HCT116 (cell line): ENCODE measurements around the gene NACC2. TPM values are rescaled to one million over a fixed set of nuclear protein-coding genes. Genes with fewer than 3 reads are reported as not detected.

Experiments used
- ATAC-seq: fragments of 200-7000 bp; cut with Tn5 transposase; 2 replicates; pipeline ENCODE4 v1.9.1; 2020; ENCODE audit warnings: mild to moderate bottlenecking, moderate library complexity
- BruUV-seq: library from RNA; stranded (reverse); fragments of 400-500 nt; replicated peaks from 2 replicates; lab custom pipeline; 2021; lab: Mats Ljungman, UMichigan
- CTCF ChIA-PET: fragments of 300-600 bp; sonication (Branson Sonifier 250); formaldehyde crosslinking; loops from one replicate; lab custom pipeline; 2021; ENCODE audit warnings: antibody characterized with exemption; lab: Charles Lee
- POLR2A ChIA-PET: fragments of 300-600, 350-600 bp; sonication (Branson Sonifier 250); formaldehyde crosslinking; loops from one replicate; lab custom pipeline; 2021; ENCODE audit warnings: antibody characterized with exemption; lab: Charles Lee
- RAD21 ChIA-PET, 2 experiments: fragments of 300-600 bp; sonication (Branson Sonifier 250); formaldehyde crosslinking; loops; one replicate each; lab custom pipeline; 2023; ENCODE audit warnings: low total read pairs in 2 of 2; ENCODE audit not compliant: uncharacterized antibody in 2 of 2, unreplicated experiment in 2 of 2, low non-redundant PET in 1 of 2; lab: Charles Lee
- DNase-seq: peaks from one replicate; pipeline ENCODE4 v3.0.0-alpha.2; 2010; ENCODE audit warnings: low read depth, low spot score
- H2AFZ ChIP-seq: fragments of 200-600 bp; shearing (Covaris generic), sonication (generic); 2 replicates; pipeline ENCODE4 v1.6.1; 2017; ENCODE audit warnings: low read depth, mixed run types, mixed read lengths, antibody characterized with exemption, low read length; ENCODE audit not compliant: poor library complexity, severe bottlenecking
- H3K27ac ChIP-seq: 2 replicates; pipeline ENCODE4 v1.5.1; 2012; ENCODE audit warnings: low read depth, low read length
- H3K27me3 ChIP-seq: fragments of 200-600 bp; sonication (generic); 2 replicates; pipeline ENCODE4 v1.6.1; 2016; ENCODE audit warnings: mixed run types, low read length, mixed read lengths; ENCODE audit not compliant: insufficient read depth
- H3K36me3 ChIP-seq, 2 experiments: fragments of 200-500 bp in 1 of 2; fragments of 200-600 bp in 1 of 2; sonication (Bioruptor generic) in 1 of 2; sonication (generic) in 1 of 2; 2 replicates each; pipeline versions ENCODE4 v1.5.1 to v1.6.1; 2014 to 2016; ENCODE audit warnings: low read length in 2 of 2, inconsistent platforms in 1 of 2, mixed read lengths in 1 of 2, mixed run types in 1 of 2; ENCODE audit not compliant: insufficient read depth in 2 of 2, control insufficient read depth in 1 of 2
- H3K4me1 ChIP-seq, 2 experiments: fragments of 200-600 bp in 1 of 2; sonication (generic) in 1 of 2; 2 replicates each; pipeline versions ENCODE4 v1.5.1 to v1.6.1; 2012 to 2017; ENCODE audit warnings: low read length in 2 of 2, inconsistent platforms in 1 of 2, mild to moderate bottlenecking in 1 of 2, mixed read lengths in 1 of 2, mixed run types in 1 of 2, moderate library complexity in 1 of 2; ENCODE audit not compliant: insufficient read depth in 2 of 2, control insufficient read depth in 1 of 2
- H3K4me2 ChIP-seq: fragments of 200-600 bp; sonication (generic); 2 replicates; pipeline ENCODE4 v1.6.1; 2017; ENCODE audit warnings: mixed run types, low read length, mixed read lengths
- H3K4me3 ChIP-seq, 2 experiments: fragments of 200-600 bp in 1 of 2; sonication (generic) in 1 of 2; replicated peaks in 1 of 2; 2 replicates each; pipeline ENCODE4 v1.5.1; 2011 to 2016; ENCODE audit warnings: low read length in 2 of 2, control low read depth in 1 of 2, low read depth in 1 of 2, mild to moderate bottlenecking in 1 of 2, mixed read lengths in 1 of 2, mixed run types in 1 of 2
- H3K79me2 ChIP-seq: fragments of 200-600 bp; sonication (generic); 2 replicates; pipeline ENCODE4 v1.6.1; 2017; ENCODE audit warnings: mild to moderate bottlenecking, mixed run types, low read length, moderate library complexity, mixed read lengths; ENCODE audit not compliant: insufficient read depth
- H3K9ac ChIP-seq: fragments of 200-600 bp; sonication (generic); 2 replicates; pipeline ENCODE4 v1.6.1; 2016; ENCODE audit warnings: low read length, mixed read lengths
- H3K9me2 ChIP-seq: fragments of 200-600 bp; sonication (generic), shearing (Covaris generic); 2 replicates; pipeline ENCODE4 v1.6.1; 2017; ENCODE audit warnings: mixed run types, mild to moderate bottlenecking, moderate library complexity; ENCODE audit not compliant: insufficient read depth
- H3K9me3 ChIP-seq, 2 experiments: fragments of 200-500 bp in 1 of 2; fragments of 200-600 bp in 1 of 2; sonication (Bioruptor generic) in 1 of 2; sonication (generic) in 1 of 2; 2 replicates each; pipeline ENCODE4 v1.6.1; 2014 to 2017; ENCODE audit warnings: low read length in 2 of 2, mixed read lengths in 2 of 2, inconsistent platforms in 1 of 2, low read depth in 1 of 2, mild to moderate bottlenecking in 1 of 2, mixed run types in 1 of 2, moderate library complexity in 1 of 2; ENCODE audit not compliant: control insufficient read depth in 1 of 2, insufficient read depth in 1 of 2
- H4K20me1 ChIP-seq: fragments of 200-600 bp; sonication (generic), shearing (Covaris generic); 2 replicates; pipeline ENCODE4 v1.6.1; 2017; ENCODE audit warnings: mixed run types, mild to moderate bottlenecking, moderate library complexity; ENCODE audit not compliant: insufficient read depth
- ATF3 ChIP-seq: IDR thresholded peaks from 2 replicates; pipeline ENCODE4 v1.6.1; 2012
- CEBPB ChIP-seq: IDR thresholded peaks from 2 replicates; pipeline ENCODE4 v1.6.1; 2012; ENCODE audit warnings: low read depth
- EGR1 ChIP-seq: IDR thresholded peaks from 2 replicates; pipeline ENCODE4 v1.6.1; 2012; ENCODE audit warnings: low read depth
- EZH2 ChIP-seq: fragments of 200-600 bp; sonication (generic); IDR thresholded peaks from 2 replicates; pipeline ENCODE4 v1.6.1; 2017; ENCODE audit warnings: antibody characterized with exemption, mixed run types
- EZH2phosphoT487 ChIP-seq: fragments of 200-600 bp; IDR thresholded peaks from 2 replicates; pipeline ENCODE4 v1.6.1; 2018; ENCODE audit warnings: antibody characterized with exemption, borderline replicate concordance
- FOSL1 ChIP-seq: IDR thresholded peaks from 2 replicates; pipeline ENCODE4 v1.6.1; 2012; ENCODE audit warnings: low read depth
- JUND ChIP-seq: IDR thresholded peaks from 2 replicates; pipeline ENCODE4 v1.6.1; 2012
- POLR2A ChIP-seq: IDR thresholded peaks from 2 replicates; pipeline ENCODE4 v1.7.0; 2011; ENCODE audit warnings: borderline replicate concordance; ENCODE audit not compliant: insufficient read depth, insufficient read length; ENCODE audit errors: extremely low read depth
- RAD21 ChIP-seq: IDR thresholded peaks from 2 replicates; pipeline ENCODE4 v1.6.1; 2012; ENCODE audit warnings: low read depth, mild to moderate bottlenecking
- REST ChIP-seq: IDR thresholded peaks from 2 replicates; pipeline ENCODE4 v1.6.1; 2012; ENCODE audit warnings: low read depth
- SP1 ChIP-seq: IDR thresholded peaks from 2 replicates; pipeline ENCODE4 v1.6.1; 2012; ENCODE audit warnings: low read depth
- SRF ChIP-seq: IDR thresholded peaks from 2 replicates; pipeline ENCODE4 v1.6.1; 2012; ENCODE audit warnings: low read depth
- ZFX ChIP-seq: fragments of 450-650 bp; IDR thresholded peaks from 2 replicates; pipeline ENCODE4 v1.6.1; 2017
- ZNF274 ChIP-seq: fragments of 200-500 bp; sonication (Bioruptor generic); IDR thresholded peaks from 2 replicates; pipeline ENCODE4 v1.6.1; 2014; ENCODE audit warnings: mild to moderate bottlenecking, low read depth, low read length, inconsistent platforms
- intact Hi-C: fragments of 100-400 bp; cut with micrococcal nuclease; formaldehyde crosslinking; loops from 2 replicates; pipeline ENCODE4 v1.10.0; 2022
- total RNA-seq: library from RNA; stranded (reverse); gene quantifications from one replicate; pipeline ENCODE4 v1.2.1, GENCODE V29; 2021; ENCODE audit not compliant: unreplicated experiment
- TF ChIP-seq, protein P1 (sequence below): IDR thresholded peaks from 2 replicates; pipeline ENCODE4 v1.6.1; 2012
- TF ChIP-seq, protein P2 (sequence below), 3 experiments: fragments of 200-600 bp in 1 of 3; sonication (generic) in 1 of 3; IDR thresholded peaks in 2 of 3; conservative IDR thresholded peaks in 1 of 3; 2 replicates each; pipeline ENCODE4 v1.5.1; 2012 to 2017; ENCODE audit warnings: low read depth in 2 of 3, low read length in 2 of 3, antibody characterized with exemption in 1 of 3, borderline replicate concordance in 1 of 3, control low read depth in 1 of 3, mild to moderate bottlenecking in 1 of 3, mixed read lengths in 1 of 3, mixed run types in 1 of 3, moderate library complexity in 1 of 3; ENCODE audit not compliant: insufficient read depth in 1 of 3

Gene NACC2
- total RNA-seq, 1 experiment from 2014 or later: 27.8 TPM

GRCh38 chr9:136093346-136093986 is 1.6 kb downstream of the NACC2 start:
- 0 out of 4 replicates have a peak, but pooled peaks cover 0 to 7% of the 10 kb centered on the region in 2 experiments for H3K36me3 ChIP-seq
- intact Hi-C loops: no loop called here
- peaks cover 62% of the 10 kb centered on the region for H3K79me2 ChIP-seq
- ChIA-PET CTCF (interaction anchor here (1.1 to 1.6 kb wide), 2 partner anchors 26 to 45 kb away, joined by 4 to 5 read pairs; no protein-coding TSS in a partner anchor), RAD21 (interaction anchor here in 1 of 2 experiments (1.5 kb wide), 1 partner anchor 24 kb away, joined by 4 read pairs; no protein-coding TSS in a partner anchor), POLR2A (interaction anchor here (1.3 kb wide), 1 partner anchor 16 kb away, joined by 7 read pairs; no protein-coding TSS in a partner anchor)
- H3K4me2 ChIP-seq: peak overlapping the region; percentile 99
- TF ChIP-seq, protein P1, sequence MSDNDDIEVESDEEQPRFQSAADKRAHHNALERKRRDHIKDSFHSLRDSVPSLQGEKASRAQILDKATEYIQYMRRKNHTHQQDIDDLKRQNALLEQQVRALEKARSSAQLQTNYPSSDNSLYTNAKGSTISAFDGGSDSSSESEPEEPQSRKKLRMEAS: no peak
- TF ChIP-seq ATF3 (no peak), ZFX (no peak), FOSL1 (no peak), SRF (no peak), EGR1 (no peak), JUND (no peak), SP1 (no peak), CEBPB (no peak), EZH2phosphoT487 (no peak), EZH2 (no peak), ZNF274 (no peak), RAD21 (no peak), POLR2A (no peak), REST (no peak)
- TF ChIP-seq, protein P2, sequence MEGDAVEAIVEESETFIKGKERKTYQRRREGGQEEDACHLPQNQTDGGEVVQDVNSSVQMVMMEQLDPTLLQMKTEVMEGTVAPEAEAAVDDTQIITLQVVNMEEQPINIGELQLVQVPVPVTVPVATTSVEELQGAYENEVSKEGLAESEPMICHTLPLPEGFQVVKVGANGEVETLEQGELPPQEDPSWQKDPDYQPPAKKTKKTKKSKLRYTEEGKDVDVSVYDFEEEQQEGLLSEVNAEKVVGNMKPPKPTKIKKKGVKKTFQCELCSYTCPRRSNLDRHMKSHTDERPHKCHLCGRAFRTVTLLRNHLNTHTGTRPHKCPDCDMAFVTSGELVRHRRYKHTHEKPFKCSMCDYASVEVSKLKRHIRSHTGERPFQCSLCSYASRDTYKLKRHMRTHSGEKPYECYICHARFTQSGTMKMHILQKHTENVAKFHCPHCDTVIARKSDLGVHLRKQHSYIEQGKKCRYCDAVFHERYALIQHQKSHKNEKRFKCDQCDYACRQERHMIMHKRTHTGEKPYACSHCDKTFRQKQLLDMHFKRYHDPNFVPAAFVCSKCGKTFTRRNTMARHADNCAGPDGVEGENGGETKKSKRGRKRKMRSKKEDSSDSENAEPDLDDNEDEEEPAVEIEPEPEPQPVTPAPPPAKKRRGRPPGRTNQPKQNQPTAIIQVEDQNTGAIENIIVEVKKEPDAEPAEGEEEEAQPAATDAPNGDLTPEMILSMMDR (IDR thresholded peaks at IDR 0.05 in 2 of 3, conservative IDR thresholded peaks at IDR 0.05 in 1 of 3; ENCODE audit: borderline replicate concordance in 1 of 3, insufficient read depth in 1 of 3, low read depth in 2 of 3, low read length in 2 of 3): no peak
- peak overlapping the region; percentile 97 for H3K27ac ChIP-seq
- no peak for DNase-seq
- H3K27me3 ChIP-seq: no peaks in the 10 kb centered on the region
- no peaks in the 10 kb centered on the region for H3K9me3 ChIP-seq
- H2AFZ ChIP-seq: no peak overlapping the region
- H3K9ac ChIP-seq: peak overlapping the region; percentile 84
- peak; percentile 59 for ATAC-seq
- H3K4me1 ChIP-seq: peaks cover 34 to 54% of the 10 kb centered on the region in 2 experiments
- BruUV-seq: TSS peak; percentile 37
- no peaks in the 10 kb centered on the region for H3K9me2 ChIP-seq
- peak overlapping the region; percentile 78 to 88 for H3K4me3 ChIP-seq
- no peaks in the 10 kb centered on the region for H4K20me1 ChIP-seq
